ENCODE measurements around the gene INSR. TPM values are rescaled to one million over a fixed set of nuclear protein-coding genes. Genes with fewer than 3 reads are reported as not detected.

The INSR gene
- total RNA-seq, 1 experiment from 2014 or later, result 22.6 TPM

DNA sequence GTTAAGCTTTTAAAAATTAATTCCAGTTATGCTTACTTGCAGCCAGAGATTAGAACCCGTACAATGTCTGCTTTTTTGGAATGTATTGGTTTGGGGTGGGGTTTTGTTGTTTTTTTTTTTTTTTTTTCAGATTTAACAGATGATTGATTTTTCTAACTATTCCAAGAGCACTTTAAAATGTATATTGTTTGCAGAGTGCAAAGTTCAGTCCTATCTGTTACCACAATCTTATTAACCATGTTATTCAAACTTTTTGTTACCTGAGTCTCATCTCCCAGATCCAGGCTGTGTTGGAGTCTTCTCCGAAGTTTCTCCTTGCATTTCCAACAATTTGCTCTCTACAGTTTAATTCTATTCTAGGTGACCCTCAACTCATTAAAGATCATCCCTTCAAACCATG lies 91.3 kb downstream of the INSR start:
- CTCF ChIA-PET, result interaction anchor here (0.7 kb wide), 1 partner anchor 32 kb away, joined by 3 read pairs; no protein-coding TSS in a partner anchor
- peaks cover 26% of the 10 kb centered on the region for H3K4me1 ChIP-seq
- peaks cover 13% of the 10 kb centered on the region for H3K36me3 Mint-ChIP-seq (ENCODE audit: insufficient read depth, unreplicated experiment)
- H3K4me3 ChIP-seq (ENCODE audit: low read depth, low read length), result no peak overlapping the region
- no peaks in the 10 kb centered on the region for H3K36me3 ChIP-seq (ENCODE audit: control insufficient read depth, insufficient read depth, low read length)
- TF ChIP-seq, protein P1, sequence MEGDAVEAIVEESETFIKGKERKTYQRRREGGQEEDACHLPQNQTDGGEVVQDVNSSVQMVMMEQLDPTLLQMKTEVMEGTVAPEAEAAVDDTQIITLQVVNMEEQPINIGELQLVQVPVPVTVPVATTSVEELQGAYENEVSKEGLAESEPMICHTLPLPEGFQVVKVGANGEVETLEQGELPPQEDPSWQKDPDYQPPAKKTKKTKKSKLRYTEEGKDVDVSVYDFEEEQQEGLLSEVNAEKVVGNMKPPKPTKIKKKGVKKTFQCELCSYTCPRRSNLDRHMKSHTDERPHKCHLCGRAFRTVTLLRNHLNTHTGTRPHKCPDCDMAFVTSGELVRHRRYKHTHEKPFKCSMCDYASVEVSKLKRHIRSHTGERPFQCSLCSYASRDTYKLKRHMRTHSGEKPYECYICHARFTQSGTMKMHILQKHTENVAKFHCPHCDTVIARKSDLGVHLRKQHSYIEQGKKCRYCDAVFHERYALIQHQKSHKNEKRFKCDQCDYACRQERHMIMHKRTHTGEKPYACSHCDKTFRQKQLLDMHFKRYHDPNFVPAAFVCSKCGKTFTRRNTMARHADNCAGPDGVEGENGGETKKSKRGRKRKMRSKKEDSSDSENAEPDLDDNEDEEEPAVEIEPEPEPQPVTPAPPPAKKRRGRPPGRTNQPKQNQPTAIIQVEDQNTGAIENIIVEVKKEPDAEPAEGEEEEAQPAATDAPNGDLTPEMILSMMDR (IDR thresholded peaks at IDR 0.05; ENCODE audit: insufficient read depth in 1 of 2, low read depth in 1 of 2, low read length in 1 of 2, severe bottlenecking in 1 of 2, unreplicated experiment in 1 of 2), result no peak
- no peaks in the 10 kb centered on the region for H3K27me3 Mint-ChIP-seq (ENCODE audit: insufficient read depth, unreplicated experiment)
- no peaks in the 10 kb centered on the region for H3K9me3 Mint-ChIP-seq (ENCODE audit: unreplicated experiment)
- no TSS peak for BruUV-seq (replicated peaks)
- no peaks in the 10 kb centered on the region for H3K9me3 ChIP-seq
- intact Hi-C loops (cut with micrococcal nuclease; ENCODE audit: unreplicated experiment), result no loop called here
- POLR2A ChIA-PET, result no interaction called here
- H3K4me3 Mint-ChIP-seq (ENCODE audit: unreplicated experiment), result no peak overlapping the region
- H3K27me3 ChIP-seq (replicated peaks; ENCODE audit: control insufficient read depth, insufficient read depth, low read length), result no peaks in the 10 kb centered on the region
- H3K27ac Mint-ChIP-seq (ENCODE audit: unreplicated experiment), result peak overlapping the region; percentile 14
- H3K4me1 Mint-ChIP-seq (ENCODE audit: low read depth, unreplicated experiment), result peaks cover 20% of the 10 kb centered on the region
- DNase-seq, result no peak

DNA sequence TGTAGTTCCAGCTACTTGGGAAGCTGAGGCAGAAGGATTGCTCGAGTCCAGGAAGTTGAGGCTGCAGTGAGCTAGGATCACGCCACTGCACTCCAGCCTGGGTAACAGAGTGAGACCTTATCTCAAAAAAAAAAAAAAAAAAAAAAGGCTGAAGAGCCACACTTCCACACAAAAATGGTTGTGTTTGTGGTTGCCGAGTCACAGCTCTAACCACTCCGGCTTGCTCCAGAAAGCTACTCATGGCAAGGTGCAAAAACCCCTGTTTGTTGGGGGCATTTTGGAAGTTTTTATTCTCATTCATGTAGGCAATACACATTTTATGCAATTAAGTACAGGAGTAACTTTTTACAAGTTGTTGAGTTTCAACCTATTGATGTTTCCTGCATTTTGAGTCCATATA lies 93.5 kb downstream of the INSR start:
- Histone ChIP-seq H3K9me3 (no peaks in the 10 kb centered on the region), H3K27me3 (replicated peaks; ENCODE audit: control insufficient read depth, insufficient read depth, low read length) (no peaks in the 10 kb centered on the region), H3K36me3 (ENCODE audit: control insufficient read depth, insufficient read depth, low read length) (no peaks in the 10 kb centered on the region), H3K4me3 (ENCODE audit: low read depth, low read length) (no peak overlapping the region), H3K4me1 (peaks cover 26% of the 10 kb centered on the region)
- ChIA-PET POLR2A (interaction anchor here (0.6 kb wide), 1 partner anchor 93 kb away, joined by 3 read pairs; the partner anchor contains the start of gene INSR), CTCF (interaction anchor here (0.6 to 0.7 kb wide), 2 partner anchors 13 to 284 kb away, joined by 4 to 7 read pairs; no protein-coding TSS in a partner anchor)
- TF ChIP-seq, protein P1 (IDR thresholded peaks at IDR 0.05; ENCODE audit: insufficient read depth in 1 of 2, low read depth in 1 of 2, low read length in 1 of 2, severe bottlenecking in 1 of 2, unreplicated experiment in 1 of 2), result no peak
- peaks cover 14% of the 10 kb centered on the region for H3K4me1 Mint-ChIP-seq (ENCODE audit: low read depth, unreplicated experiment)
- peaks cover 25% of the 10 kb centered on the region for H3K36me3 Mint-ChIP-seq (ENCODE audit: insufficient read depth, unreplicated experiment)
- no peak for DNase-seq
- no peaks in the 10 kb centered on the region for H3K27me3 Mint-ChIP-seq (ENCODE audit: insufficient read depth, unreplicated experiment)
- intact Hi-C loops (cut with micrococcal nuclease; ENCODE audit: unreplicated experiment), result no loop called here
- BruUV-seq (replicated peaks), result no TSS peak
- no peaks in the 10 kb centered on the region for H3K9me3 Mint-ChIP-seq (ENCODE audit: unreplicated experiment)
- no peak overlapping the region for H3K4me3 Mint-ChIP-seq (ENCODE audit: unreplicated experiment)
- no peak overlapping the region for H3K27ac Mint-ChIP-seq (ENCODE audit: unreplicated experiment)

DNA sequence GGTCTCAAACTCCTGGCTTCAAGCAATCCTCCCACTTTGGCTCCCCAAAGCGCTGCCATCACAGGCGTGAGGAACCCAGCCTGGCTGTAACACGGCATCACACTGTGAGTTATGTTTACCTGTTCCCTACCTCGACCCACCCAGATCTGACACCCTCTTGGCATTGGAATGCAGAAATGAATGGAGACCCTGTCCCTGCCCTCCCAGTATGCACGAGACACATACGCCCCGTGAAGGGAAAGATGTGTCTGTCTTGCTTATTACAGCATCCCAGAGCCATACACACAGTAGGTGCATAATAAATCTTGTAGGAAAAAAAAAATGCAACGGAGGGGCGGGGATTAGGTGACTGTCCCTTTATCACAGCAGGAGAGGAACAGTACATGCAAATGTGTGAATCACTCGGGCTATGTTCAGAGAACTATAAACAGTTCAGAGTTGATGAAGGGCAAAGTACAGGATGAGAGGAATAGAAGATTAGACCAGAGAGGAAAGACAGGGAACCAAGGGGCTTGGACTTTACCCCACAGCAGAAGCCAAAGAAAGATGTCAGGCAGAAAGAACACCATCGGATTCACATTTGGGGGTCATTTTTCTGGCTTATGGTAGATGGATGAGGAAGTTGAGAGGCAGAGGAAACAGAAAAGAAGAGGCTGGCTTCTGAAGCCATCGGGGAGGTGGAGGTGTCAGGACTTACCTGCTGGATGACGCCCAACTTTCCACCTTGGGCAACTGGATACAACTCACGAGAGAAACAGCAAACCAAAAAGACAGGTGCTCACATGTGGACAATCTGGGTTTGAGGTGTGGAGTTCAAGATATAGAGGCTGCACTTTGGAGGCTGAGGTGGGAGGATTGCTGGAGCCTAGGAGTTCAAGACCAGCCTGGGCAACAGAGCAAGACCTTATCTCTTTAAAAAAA lies 94.3 kb downstream of the INSR start:
- H3K4me3 Mint-ChIP-seq (ENCODE audit: unreplicated experiment), result peak overlapping the region; percentile 92
- H3K27ac Mint-ChIP-seq (ENCODE audit: unreplicated experiment), result peak overlapping the region; percentile 91
- ChIA-PET POLR2A (no interaction called here), CTCF (interaction anchor here (0.7 to 0.9 kb wide), 2 partner anchors 11 to 12 kb away, joined by 3 to 4 read pairs; no protein-coding TSS in a partner anchor)
- Histone ChIP-seq H3K9me3 (no peaks in the 10 kb centered on the region), H3K4me3 (ENCODE audit: low read depth, low read length) (no peak overlapping the region), H3K4me1 (peaks cover 26% of the 10 kb centered on the region), H3K36me3 (ENCODE audit: control insufficient read depth, insufficient read depth, low read length) (no peaks in the 10 kb centered on the region), H3K27me3 (replicated peaks; ENCODE audit: control insufficient read depth, insufficient read depth, low read length) (no peaks in the 10 kb centered on the region)
- no TSS peak for BruUV-seq (replicated peaks)
- H3K4me1 Mint-ChIP-seq (ENCODE audit: low read depth, unreplicated experiment), result peaks cover 14% of the 10 kb centered on the region
- TF ChIP-seq, protein P1 (IDR thresholded peaks at IDR 0.05; ENCODE audit: insufficient read depth in 1 of 2, low read depth in 1 of 2, low read length in 1 of 2, severe bottlenecking in 1 of 2, unreplicated experiment in 1 of 2), result no peak
- no peaks in the 10 kb centered on the region for H3K27me3 Mint-ChIP-seq (ENCODE audit: insufficient read depth, unreplicated experiment)
- peak; percentile 59 to 65 for DNase-seq
- peaks cover 25% of the 10 kb centered on the region for H3K36me3 Mint-ChIP-seq (ENCODE audit: insufficient read depth, unreplicated experiment)
- intact Hi-C loops (cut with micrococcal nuclease; ENCODE audit: unreplicated experiment), result no loop called here
- H3K9me3 Mint-ChIP-seq (ENCODE audit: unreplicated experiment), result no peaks in the 10 kb centered on the region

All from Caco-2 (cell line).